Measurements from ENCODE around the gene C5.
"Not testable (repeated sequence)": the region's sequence is repeated elsewhere in the genome, so short reads cannot be mapped to it uniquely, and the experiment has no call there.

C5 gene

GRCh38 chr9:120974181-120974580, 75.9 kb downstream of the C5 start:
- DNase-seq (ENCODE audit: insufficient read length, low spot score) (no peak), FAIRE-seq (no peak)
- no peak for TF ChIP-seq CTCF (IDR thresholded peaks at IDR 0.05; ENCODE audit: insufficient read depth, missing control alignments)

GRCh38 chr9:120971938-120972337, 78.1 kb downstream of the C5 start:
- TF ChIP-seq CTCF (IDR thresholded peaks at IDR 0.05; ENCODE audit: insufficient read depth, missing control alignments): no peak
- no peak for FAIRE-seq

GRCh38 chr9:120971471-120971870, 78.6 kb downstream of the C5 start:
- FAIRE-seq; DNase-seq (ENCODE audit: insufficient read length, low spot score): not testable (repeated sequence)

More at GRCh38 chr9:120971938-120972337, 78.1 kb downstream of the C5 start:
- no peak for DNase-seq (ENCODE audit: insufficient read length, low spot score)

- TF ChIP-seq CTCF (IDR thresholded peaks at IDR 0.05; ENCODE audit: insufficient read depth, missing control alignments): no peak
- no peak for DNase-seq (ENCODE audit: insufficient read length, low spot score)
- no peak for FAIRE-seq
Measured at GRCh38 chr9:120970244-120970643, 79.8 kb downstream of the C5 start.

GRCh38 chr9:120966013-120966369, 84.1 kb downstream of the C5 start:
- DNase-seq (ENCODE audit: insufficient read length, low spot score) (no peak), FAIRE-seq (no peak)
- TF ChIP-seq CTCF (IDR thresholded peaks at IDR 0.05; ENCODE audit: insufficient read depth, missing control alignments): no peak

- FAIRE-seq (no peak), DNase-seq (ENCODE audit: insufficient read length, low spot score) (no peak)
- no peak for TF ChIP-seq CTCF (IDR thresholded peaks at IDR 0.05; ENCODE audit: insufficient read depth, missing control alignments)
Measured at GRCh38 chr9:120965344-120966012, 84.6 kb downstream of the C5 start.

GRCh38 chr9:120961936-120962335, 88.1 kb downstream of the C5 start:
- FAIRE-seq: no peak

More at GRCh38 chr9:120961936-120962335, 88.1 kb downstream of the C5 start:
- DNase-seq (ENCODE audit: insufficient read length, low spot score): no peak
- no peak for TF ChIP-seq CTCF (IDR thresholded peaks at IDR 0.05; ENCODE audit: insufficient read depth, missing control alignments)
